Camera-type eye (tissue), 1 donor: ENCODE results near the gene ZNF574. TPM values are rescaled to one million over a fixed set of nuclear protein-coding genes. Genes with fewer than 3 reads are reported as not detected.

ENCODE experiments used
- total RNA-seq: library from RNA; depleted of rRNA; stranded (reverse); fragments of >200 nt; gene quantifications from one replicate; pipeline ENCODE4 v1.2.3, GENCODE V29; 2014

ZNF574 gene
- 21.3 TPM for total RNA-seq

GRCh38 chr19:42075616-42076379, at the start of gene ZNF574:
Gene ZNF574, plus strand, starts transcription at chr19:42076166. Its CDS starts 2,441 bp downstream, at chr19:42078607.

GRCh38 chr19:42069619-42070351, 6.2 kb upstream of the ZNF574 start, which contains the start of gene GRIK5:
Gene GRIK5, minus strand, starts transcription at chr19:42070206. Its CDS starts 4,436 bp downstream, at chr19:42065770.

Other genes starting within 250 kb of the ZNF574 start
- gene LYPD4, start 231.5 kb upstream of the ZNF574 start, total RNA-seq: not detected
- not detected for gene DMRTC2, start 231.1 kb upstream of the ZNF574 start, total RNA-seq
- gene RPS19, start 215.9 kb upstream of the ZNF574 start, total RNA-seq: 297 TPM
- 0.99 TPM for gene CD79A, start 198.9 kb upstream of the ZNF574 start, total RNA-seq
- 49.4 TPM for gene ARHGEF1, start 193.0 kb upstream of the ZNF574 start, total RNA-seq
- not detected for gene ERFL, start 147.7 kb upstream of the ZNF574 start, total RNA-seq
- gene RABAC1, start 116.8 kb upstream of the ZNF574 start, total RNA-seq: 57.5 TPM
- 243 TPM for gene ATP1A3, start 81.9 kb upstream of the ZNF574 start, total RNA-seq
- 21.4 TPM for gene GRIK5, start 6.0 kb upstream of the ZNF574 start, total RNA-seq
- gene POU2F2, start 56.3 kb downstream of the ZNF574 start, total RNA-seq: 3.2 TPM
- gene DEDD2, start 141.5 kb downstream of the ZNF574 start, total RNA-seq: 40.6 TPM
- 10.9 TPM for gene ZNF526, start 144.1 kb downstream of the ZNF574 start, total RNA-seq
- 34.3 TPM for gene GSK3A, start 166.4 kb downstream of the ZNF574 start, total RNA-seq
- gene ERF, start 179.0 kb downstream of the ZNF574 start, total RNA-seq: 38.5 TPM
- 65.5 TPM for gene CIC, start 193.1 kb downstream of the ZNF574 start, total RNA-seq
- gene PRR19, start 226.0 kb downstream of the ZNF574 start, total RNA-seq: not detected
- gene PAFAH1B3, start 226.5 kb downstream of the ZNF574 start, total RNA-seq: 63.8 TPM
- gene TMEM145, start 237.1 kb downstream of the ZNF574 start, total RNA-seq: 20.5 TPM
- gene MEGF8, start 249.5 kb downstream of the ZNF574 start, total RNA-seq: 44.4 TPM